ENCODE results near the gene MACF1. TPM values are rescaled to one million over a fixed set of nuclear protein-coding genes. Genes with fewer than 3 reads are reported as not detected.

Gene MACF1
- total RNA-seq, 1 experiment from 2014 or later: 265 TPM

GRCh38 chr1:39333296-39333695, 128.8 kb downstream of the MACF1 start:
- intact Hi-C loops (cut with micrococcal nuclease; ENCODE audit: unreplicated experiment): no loop called here
- Histone ChIP-seq H3K36me3 (ENCODE audit: insufficient read depth, low read length, poor library complexity, severe bottlenecking) (peaks cover 7% of the 10 kb centered on the region), H3K9me3 (ENCODE audit: low read depth, low read length, poor library complexity, severe bottlenecking) (no peaks in the 10 kb centered on the region), H3K4me1 (ENCODE audit: insufficient read depth, low read length, poor library complexity, severe bottlenecking) (no peaks in the 10 kb centered on the region), H3K4me3 (ENCODE audit: low read depth, low read length, poor library complexity, severe bottlenecking) (no peak overlapping the region), H3K27ac (ENCODE audit: low read depth, low read length, poor library complexity, severe bottlenecking) (no peak overlapping the region), H3K27me3 (replicated peaks; ENCODE audit: insufficient read depth, low read depth, low read length, poor library complexity) (no peaks in the 10 kb centered on the region)
- ChIA-PET CTCF (no interaction called here), POLR2A (ENCODE audit: low non-redundant PET) (no interaction called here)
- DNase-seq (ENCODE audit: low spot score): no peak
- BruUV-seq (replicated peaks): no TSS peak
- TF ChIP-seq, protein P1, sequence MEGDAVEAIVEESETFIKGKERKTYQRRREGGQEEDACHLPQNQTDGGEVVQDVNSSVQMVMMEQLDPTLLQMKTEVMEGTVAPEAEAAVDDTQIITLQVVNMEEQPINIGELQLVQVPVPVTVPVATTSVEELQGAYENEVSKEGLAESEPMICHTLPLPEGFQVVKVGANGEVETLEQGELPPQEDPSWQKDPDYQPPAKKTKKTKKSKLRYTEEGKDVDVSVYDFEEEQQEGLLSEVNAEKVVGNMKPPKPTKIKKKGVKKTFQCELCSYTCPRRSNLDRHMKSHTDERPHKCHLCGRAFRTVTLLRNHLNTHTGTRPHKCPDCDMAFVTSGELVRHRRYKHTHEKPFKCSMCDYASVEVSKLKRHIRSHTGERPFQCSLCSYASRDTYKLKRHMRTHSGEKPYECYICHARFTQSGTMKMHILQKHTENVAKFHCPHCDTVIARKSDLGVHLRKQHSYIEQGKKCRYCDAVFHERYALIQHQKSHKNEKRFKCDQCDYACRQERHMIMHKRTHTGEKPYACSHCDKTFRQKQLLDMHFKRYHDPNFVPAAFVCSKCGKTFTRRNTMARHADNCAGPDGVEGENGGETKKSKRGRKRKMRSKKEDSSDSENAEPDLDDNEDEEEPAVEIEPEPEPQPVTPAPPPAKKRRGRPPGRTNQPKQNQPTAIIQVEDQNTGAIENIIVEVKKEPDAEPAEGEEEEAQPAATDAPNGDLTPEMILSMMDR (conservative IDR thresholded peaks at IDR 0.05; ENCODE audit: low read depth, low read length): no peak

DNA sequence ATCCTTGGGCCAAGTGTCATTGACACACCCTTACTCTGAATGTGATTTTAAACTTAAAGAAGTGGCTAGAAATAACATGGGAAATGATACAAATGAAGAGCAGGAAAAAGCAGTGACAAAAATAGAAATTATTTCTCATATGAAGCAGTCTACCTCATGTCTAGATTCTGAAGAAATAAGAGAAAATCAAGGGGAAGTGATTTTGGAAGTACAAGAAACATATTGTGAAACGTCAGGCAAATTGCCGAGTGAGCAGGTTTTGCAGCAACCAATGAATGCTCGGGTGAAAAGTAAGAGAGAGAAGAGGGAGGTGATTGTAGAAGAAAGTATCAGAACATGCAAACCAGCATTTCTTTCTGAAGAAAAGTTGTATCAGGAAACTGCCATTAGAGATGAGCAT, 130.7 kb downstream of the MACF1 start:
- Histone ChIP-seq H3K9me3 (ENCODE audit: low read depth, low read length, poor library complexity, severe bottlenecking) (no peaks in the 10 kb centered on the region), H3K27ac (ENCODE audit: low read depth, low read length, poor library complexity, severe bottlenecking) (no peak overlapping the region), H3K36me3 (ENCODE audit: insufficient read depth, low read length, poor library complexity, severe bottlenecking) (peaks cover 7% of the 10 kb centered on the region), H3K4me3 (ENCODE audit: low read depth, low read length, poor library complexity, severe bottlenecking) (no peak overlapping the region), H3K4me1 (ENCODE audit: insufficient read depth, low read length, poor library complexity, severe bottlenecking) (no peaks in the 10 kb centered on the region), H3K27me3 (replicated peaks; ENCODE audit: insufficient read depth, low read depth, low read length, poor library complexity) (no peaks in the 10 kb centered on the region)
- BruUV-seq (replicated peaks): no TSS peak
- CTCF ChIA-PET: no interaction called here
- DNase-seq (ENCODE audit: low spot score): no peak
- TF ChIP-seq, protein P1 (conservative IDR thresholded peaks at IDR 0.05; ENCODE audit: low read depth, low read length): no peak
- TF ChIP-seq EZH2 (IDR thresholded peaks at IDR 0.05; ENCODE audit: borderline replicate concordance, low read depth, low read length, poor library complexity, severe bottlenecking): no peak
- intact Hi-C loops (cut with micrococcal nuclease; ENCODE audit: unreplicated experiment): no loop called here
- POLR2A ChIA-PET (ENCODE audit: low non-redundant PET): no interaction called here

DNA sequence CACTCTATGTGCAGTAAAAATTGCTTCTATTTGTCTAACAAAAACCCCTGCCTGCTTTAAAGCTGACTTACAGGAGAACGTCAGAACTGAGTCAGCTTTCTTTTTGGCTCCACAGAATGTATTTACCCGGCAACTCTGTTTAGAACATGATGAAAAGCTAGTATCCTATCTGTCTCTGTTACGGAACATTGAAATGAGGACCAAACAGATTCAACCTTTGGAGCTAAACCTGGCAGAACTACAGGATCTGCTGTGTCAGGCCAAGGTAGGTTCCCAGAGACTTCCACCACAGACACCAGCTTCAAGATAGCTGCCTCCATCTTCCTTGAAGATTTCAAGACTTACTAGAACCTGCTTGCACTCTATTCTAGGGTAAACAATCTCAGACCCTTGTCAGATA, 132.6 kb downstream of the MACF1 start:
- ChIA-PET POLR2A (ENCODE audit: low non-redundant PET) (interaction anchor here (0.5 to 0.6 kb wide), 2 partner anchors 91 to 359 kb away, joined by 3 to 4 read pairs; no protein-coding TSS in a partner anchor), CTCF (no interaction called here)
- no peaks in the 10 kb centered on the region for H3K4me1 ChIP-seq (ENCODE audit: insufficient read depth, low read length, poor library complexity, severe bottlenecking)
- no peak overlapping the region for H3K27ac ChIP-seq (ENCODE audit: low read depth, low read length, poor library complexity, severe bottlenecking)
- intact Hi-C loops (cut with micrococcal nuclease; ENCODE audit: unreplicated experiment): no loop called here
- no TSS peak for BruUV-seq (replicated peaks)
- TF ChIP-seq, protein P1 (conservative IDR thresholded peaks at IDR 0.05; ENCODE audit: low read depth, low read length): no peak
- TF ChIP-seq EZH2 (IDR thresholded peaks at IDR 0.05; ENCODE audit: borderline replicate concordance, low read depth, low read length, poor library complexity, severe bottlenecking): no peak
- no peak for DNase-seq (ENCODE audit: low spot score)
- H3K4me3 ChIP-seq (ENCODE audit: low read depth, low read length, poor library complexity, severe bottlenecking): no peak overlapping the region
- H3K27me3 ChIP-seq (replicated peaks; ENCODE audit: insufficient read depth, low read depth, low read length, poor library complexity): no peaks in the 10 kb centered on the region
- H3K9me3 ChIP-seq (ENCODE audit: low read depth, low read length, poor library complexity, severe bottlenecking): no peaks in the 10 kb centered on the region
- peaks cover 13% of the 10 kb centered on the region for H3K36me3 ChIP-seq (ENCODE audit: insufficient read depth, low read length, poor library complexity, severe bottlenecking)

Measured in A673 (cell line).